Stimulated activated naive B cell treated with anti-CD40 and anti-IgM and Interleukin-4, amounts not matched to agents 10 μg/mL and 1 μg/mL and 100 μg/mL, for 72 hours (primary cell): ENCODE data around the gene GORASP2.

Experiments
- ATAC-seq, 2 donors: fragments of 150-1000 bp; cut with Tn5 transposase; replicated peaks; 2 replicates each; pipeline ENCODE4 v1.10.0; 2021; ENCODE audit warnings: moderate library complexity in 1 of 2
- DNase-seq: peaks from one replicate; pipeline ENCODE4 v3.0.0; 2021
- H3K27ac Mint-ChIP-seq: one replicate; pipeline ENCODE4 v1.8.0; 2022; ENCODE audit warnings: mild to moderate bottlenecking, mixed read lengths
- H3K27me3 Mint-ChIP-seq, 2 donors: one replicate each; pipeline ENCODE4 v1.8.0; 2022; ENCODE audit warnings: mixed read lengths in 2 of 2
- H3K36me3 Mint-ChIP-seq, 2 donors: one replicate each; pipeline ENCODE4 v1.8.0; 2022; ENCODE audit warnings: mixed read lengths in 2 of 2, mild to moderate bottlenecking in 1 of 2
- H3K4me1 Mint-ChIP-seq, 2 donors: one replicate each; pipeline ENCODE4 v1.8.0; 2022; ENCODE audit warnings: mixed read lengths in 2 of 2, mild to moderate bottlenecking in 1 of 2
- H3K4me3 Mint-ChIP-seq, 2 donors: one replicate each; pipeline ENCODE4 v1.8.0; 2022; ENCODE audit warnings: mild to moderate bottlenecking in 2 of 2, mixed read lengths in 2 of 2, moderate library complexity in 1 of 2
- H3K9me3 Mint-ChIP-seq, 2 donors: one replicate each; pipeline ENCODE4 v1.8.0; 2022; ENCODE audit warnings: mixed read lengths in 2 of 2, mild to moderate bottlenecking in 1 of 2

The GORASP2 gene

GRCh38 chr2:170928824-170929685 lies at the start of gene GORASP2:
Gene GORASP2, plus strand, starts transcription at chr2:170929253. Its CDS starts 88 bp downstream, at chr2:170929341.
- ATAC-seq, result peak; percentile 93 to 94
- Mint-ChIP-seq H3K4me1 (peaks cover 17 to 36% of the 10 kb centered on the region in 2 donors), H3K4me3 (peak within 1 kb of the TSS; percentile 92 to 93), H3K36me3 (peaks cover 4% of the 10 kb centered on the region in 2 donors), H3K9me3 (peaks cover 0 to 4% of the 10 kb centered on the region in 2 donors), H3K27me3 (no peaks in the 10 kb centered on the region), H3K27ac (peak within 1 kb of the TSS; percentile 98)
- DNase-seq, result peak; percentile 99

GRCh38 chr2:170881840-170882239 lies 47.2 kb upstream of the GORASP2 start:
- H3K27me3 Mint-ChIP-seq, result peaks cover 6 to 16% of the 10 kb centered on the region in 2 donors
- no peak for ATAC-seq
- no peak overlapping the region for H3K27ac Mint-ChIP-seq
- no peak for DNase-seq
- no peaks in the 10 kb centered on the region for H3K9me3 Mint-ChIP-seq
- no peaks in the 10 kb centered on the region for H3K36me3 Mint-ChIP-seq
- H3K4me1 Mint-ChIP-seq, result peaks cover 8% of the 10 kb centered on the region in 2 donors
- H3K4me3 Mint-ChIP-seq, result no peak overlapping the region

GRCh38 chr2:170882758-170883157 lies 46.3 kb upstream of the GORASP2 start:
- DNase-seq, result no peak
- Mint-ChIP-seq H3K36me3 (no peaks in the 10 kb centered on the region), H3K27ac (no peak overlapping the region), H3K4me1 (peaks cover 8% of the 10 kb centered on the region in 2 donors), H3K4me3 (no peak overlapping the region), H3K27me3 (peaks cover 6 to 16% of the 10 kb centered on the region in 2 donors), H3K9me3 (no peaks in the 10 kb centered on the region)
- ATAC-seq, result no peak

GRCh38 chr2:170883683-170884082 lies 45.4 kb upstream of the GORASP2 start:
- Mint-ChIP-seq H3K9me3 (no peaks in the 10 kb centered on the region), H3K4me1 (peaks cover 0 to 3% of the 10 kb centered on the region in 2 donors), H3K36me3 (no peaks in the 10 kb centered on the region), H3K27ac (no peak overlapping the region), H3K4me3 (no peak overlapping the region), H3K27me3 (peaks cover 6 to 19% of the 10 kb centered on the region in 2 donors)
- no peak for DNase-seq
- ATAC-seq, result no peak

- no peak for DNase-seq
- Mint-ChIP-seq H3K27ac (no peak overlapping the region), H3K4me3 (no peak overlapping the region), H3K36me3 (no peaks in the 10 kb centered on the region), H3K4me1 (peaks cover 0 to 3% of the 10 kb centered on the region in 2 donors), H3K9me3 (no peaks in the 10 kb centered on the region), H3K27me3 (peaks cover 6 to 27% of the 10 kb centered on the region in 2 donors)
- ATAC-seq, result no peak
Observed at GRCh38 chr2:170885130-170885791, 43.8 kb upstream of the GORASP2 start.

- Mint-ChIP-seq H3K36me3 (no peaks in the 10 kb centered on the region), H3K4me1 (peaks cover 0 to 3% of the 10 kb centered on the region in 2 donors), H3K4me3 (no peak overlapping the region), H3K27me3 (peaks cover 6 to 27% of the 10 kb centered on the region in 2 donors), H3K9me3 (no peaks in the 10 kb centered on the region), H3K27ac (no peak overlapping the region)
- no peak for ATAC-seq
- no peak for DNase-seq
Observed at GRCh38 chr2:170886386-170886785, 42.7 kb upstream of the GORASP2 start.

- H3K4me3 Mint-ChIP-seq, result no peak overlapping the region
- peaks cover 3 to 25% of the 10 kb centered on the region in 2 donors for H3K27me3 Mint-ChIP-seq
- H3K36me3 Mint-ChIP-seq, result no peaks in the 10 kb centered on the region
- ATAC-seq, result no peak
- no peak overlapping the region for H3K27ac Mint-ChIP-seq
- peaks cover 0 to 3% of the 10 kb centered on the region in 2 donors for H3K4me1 Mint-ChIP-seq
- no peaks in the 10 kb centered on the region for H3K9me3 Mint-ChIP-seq
- no peak for DNase-seq
Observed at GRCh38 chr2:170887496-170887895, 41.6 kb upstream of the GORASP2 start.

- Mint-ChIP-seq H3K36me3 (no peaks in the 10 kb centered on the region), H3K4me1 (peaks cover 0 to 3% of the 10 kb centered on the region in 2 donors), H3K4me3 (no peak overlapping the region)
Observed at GRCh38 chr2:170887896-170888295, 41.2 kb upstream of the GORASP2 start.

GRCh38 chr2:170891893-170892292 lies 37.2 kb upstream of the GORASP2 start:
- H3K36me3 Mint-ChIP-seq, result no peaks in the 10 kb centered on the region
- H3K27ac Mint-ChIP-seq, result no peak overlapping the region
- DNase-seq (no peak), ATAC-seq (no peak)
- no peak overlapping the region for H3K4me3 Mint-ChIP-seq
- peaks cover 0 to 15% of the 10 kb centered on the region in 2 donors for H3K27me3 Mint-ChIP-seq
- H3K4me1 Mint-ChIP-seq, result no peaks in the 10 kb centered on the region
- H3K9me3 Mint-ChIP-seq, result no peaks in the 10 kb centered on the region

More at GRCh38 chr2:170887896-170888295, 41.2 kb upstream of the GORASP2 start:
- Mint-ChIP-seq H3K27me3 (peaks cover 0 to 23% of the 10 kb centered on the region in 2 donors), H3K9me3 (no peaks in the 10 kb centered on the region), H3K27ac (no peak overlapping the region)
- no peak for ATAC-seq
- no peak for DNase-seq

GRCh38 chr2:170892391-170892951 lies 36.6 kb upstream of the GORASP2 start:
- Mint-ChIP-seq H3K4me1 (no peaks in the 10 kb centered on the region), H3K27me3 (peaks cover 0 to 15% of the 10 kb centered on the region in 2 donors), H3K4me3 (no peak overlapping the region), H3K36me3 (no peaks in the 10 kb centered on the region), H3K9me3 (no peaks in the 10 kb centered on the region), H3K27ac (no peak overlapping the region)
- DNase-seq (no peak), ATAC-seq (no peak)

- no peak for DNase-seq
- ATAC-seq, result no peak
- Mint-ChIP-seq H3K36me3 (no peaks in the 10 kb centered on the region), H3K4me3 (no peak overlapping the region), H3K27ac (no peak overlapping the region), H3K27me3 (peaks cover 5 to 10% of the 10 kb centered on the region in 2 donors), H3K4me1 (no peaks in the 10 kb centered on the region), H3K9me3 (no peaks in the 10 kb centered on the region)
Observed at GRCh38 chr2:170895023-170895757, 33.9 kb upstream of the GORASP2 start.

- H3K36me3 Mint-ChIP-seq, result no peaks in the 10 kb centered on the region
- peaks cover 5 to 10% of the 10 kb centered on the region in 2 donors for H3K27me3 Mint-ChIP-seq
- no peaks in the 10 kb centered on the region for H3K4me1 Mint-ChIP-seq
- no peak for ATAC-seq
- no peak for DNase-seq
- no peak overlapping the region for H3K27ac Mint-ChIP-seq
- H3K9me3 Mint-ChIP-seq, result no peaks in the 10 kb centered on the region
- H3K4me3 Mint-ChIP-seq, result no peak overlapping the region
Observed at GRCh38 chr2:170896622-170897021, 32.4 kb upstream of the GORASP2 start.

- peaks cover 9 to 10% of the 10 kb centered on the region in 2 donors for H3K27me3 Mint-ChIP-seq
- H3K9me3 Mint-ChIP-seq, result no peaks in the 10 kb centered on the region
- ATAC-seq (no peak), DNase-seq (no peak)
- H3K36me3 Mint-ChIP-seq, result no peaks in the 10 kb centered on the region
- H3K27ac Mint-ChIP-seq, result no peak overlapping the region
- H3K4me3 Mint-ChIP-seq, result no peak overlapping the region
- H3K4me1 Mint-ChIP-seq, result no peaks in the 10 kb centered on the region
Observed at GRCh38 chr2:170897108-170897507, 31.9 kb upstream of the GORASP2 start.

GRCh38 chr2:170905864-170906263 lies 23.2 kb upstream of the GORASP2 start:
- no peak for DNase-seq
- H3K9me3 Mint-ChIP-seq, result peaks cover 16 to 18% of the 10 kb centered on the region in 2 donors
- H3K27ac Mint-ChIP-seq, result no peak overlapping the region
- H3K4me3 Mint-ChIP-seq, result no peak overlapping the region
- peaks cover 6 to 11% of the 10 kb centered on the region in 2 donors for H3K27me3 Mint-ChIP-seq
- H3K4me1 Mint-ChIP-seq, result no peaks in the 10 kb centered on the region
- no peak for ATAC-seq
- H3K36me3 Mint-ChIP-seq, result peaks cover 0 to 15% of the 10 kb centered on the region in 2 donors
